Left lung (tissue), 10 donors: ENCODE data around the gene UBASH3B. TPM values are rescaled to one million over a fixed set of nuclear protein-coding genes. Genes with fewer than 3 reads are reported as not detected.

Experiments used
- ATAC-seq: fragments of 200-7000 bp; cut with Tn5 transposase; one replicate; pipeline ENCODE4 v1.9.1; 2020; ENCODE audit warnings: moderate library complexity
- DNase-seq, 4 donors: peaks; one replicate each; pipeline ENCODE4 v3.0.0-alpha.2; 2013 to 2020
- H3K27ac ChIP-seq, 2 donors: fragments of 200-600 bp; sonication (generic) in 1 of 2; one replicate each; pipeline versions ENCODE4 v1.5.0 to v1.8.0; 2020 to 2021
- H3K27me3 ChIP-seq, 2 donors: fragments of 200-600 bp; sonication (generic) in 1 of 2; one replicate each; pipeline versions ENCODE4 v1.5.0 to v1.8.0; 2020 to 2021
- H3K36me3 ChIP-seq, 2 donors: fragments of 200-600 bp; sonication (generic) in 1 of 2; one replicate each; pipeline versions ENCODE4 v1.5.0 to v1.8.0; 2020 to 2021
- H3K4me1 ChIP-seq, 2 donors: fragments of 200-600 bp; one replicate each; pipeline ENCODE4 v1.8.0; 2021
- H3K4me3 ChIP-seq, 2 donors: fragments of 200-600 bp; sonication (generic) in 1 of 2; one replicate each; pipeline versions ENCODE4 v1.5.0 to v1.8.0; 2020 to 2021; ENCODE audit warnings: mild to moderate bottlenecking in 1 of 2
- H3K9me3 ChIP-seq, 2 donors: fragments of 200-600 bp; sonication (generic) in 1 of 2; one replicate each; pipeline versions ENCODE4 v1.5.0 to v1.8.0; 2020 to 2021
- intact Hi-C, 2 donors: fragments of 100-400 bp; cut with DNase I; formaldehyde crosslinking; loops; one replicate each; pipeline versions ENCODE4 v1.11.2 to v1.14.2; 2022
- polyA plus RNA-seq, 6 donors: library from polyadenylated mRNA; unstranded; fragments of 120-200 nt; gene quantifications; one replicate each; pipeline ENCODE4 v1.2.1, GENCODE V29; 2013; ENCODE audit not compliant: insufficient read length in 6 of 6
- total RNA-seq, 2 donors: library from RNA; stranded (reverse); fragmentation: NEBNext Ultra II Directional; extraction: Animal tissue kit (Norgen Biotek cat#: 25700); gene quantifications; one replicate each; pipeline ENCODE4 v1.2.1, GENCODE V29; 2021
- TF ChIP-seq, protein P1 (sequence below), 2 donors: fragments of 200-600 bp; sonication (generic) in 1 of 2; IDR thresholded peaks; one replicate each; pipeline versions ENCODE4 v1.5.0 to v1.8.0; 2021; ENCODE audit warnings: antibody characterized with exemption in 2 of 2
- donor health status: DM: no; HTN: yes; CAD: no.
- donor health status: DM: no; HTN: no; CAD: no.

The UBASH3B gene
- total and polyA plus RNA-seq, 8 donors = 4.0 to 38.6 (median 5.7) TPM

DNA sequence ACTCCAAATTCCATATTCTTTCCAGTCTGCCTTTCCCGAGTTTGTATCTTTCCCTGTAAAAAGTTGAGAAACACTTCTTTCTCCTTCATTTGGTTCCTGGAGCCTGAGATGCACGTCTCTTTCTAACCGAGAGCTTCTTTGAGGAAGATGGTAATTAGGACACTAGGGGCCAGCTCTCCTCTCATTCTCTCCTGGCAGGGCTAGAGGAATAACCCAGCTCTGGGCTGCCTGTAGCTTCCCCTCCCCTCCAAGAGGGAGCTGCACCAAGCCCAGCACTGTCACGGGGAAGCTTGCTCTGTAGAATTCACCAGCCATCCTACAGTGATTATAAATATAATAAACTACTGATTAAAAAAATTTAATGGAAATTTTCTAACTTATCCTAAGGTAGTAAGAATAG is 26.9 kb downstream of the UBASH3B start:
- DNase-seq (no peak), ATAC-seq (no peak)
- H3K4me3 ChIP-seq = no peak overlapping the region
- H3K9me3 ChIP-seq = no peaks in the 10 kb centered on the region
- no peaks in the 10 kb centered on the region for H3K36me3 ChIP-seq
- no peaks in the 10 kb centered on the region for H3K4me1 ChIP-seq
- no peak overlapping the region for H3K27ac ChIP-seq
- TF ChIP-seq, protein P1, sequence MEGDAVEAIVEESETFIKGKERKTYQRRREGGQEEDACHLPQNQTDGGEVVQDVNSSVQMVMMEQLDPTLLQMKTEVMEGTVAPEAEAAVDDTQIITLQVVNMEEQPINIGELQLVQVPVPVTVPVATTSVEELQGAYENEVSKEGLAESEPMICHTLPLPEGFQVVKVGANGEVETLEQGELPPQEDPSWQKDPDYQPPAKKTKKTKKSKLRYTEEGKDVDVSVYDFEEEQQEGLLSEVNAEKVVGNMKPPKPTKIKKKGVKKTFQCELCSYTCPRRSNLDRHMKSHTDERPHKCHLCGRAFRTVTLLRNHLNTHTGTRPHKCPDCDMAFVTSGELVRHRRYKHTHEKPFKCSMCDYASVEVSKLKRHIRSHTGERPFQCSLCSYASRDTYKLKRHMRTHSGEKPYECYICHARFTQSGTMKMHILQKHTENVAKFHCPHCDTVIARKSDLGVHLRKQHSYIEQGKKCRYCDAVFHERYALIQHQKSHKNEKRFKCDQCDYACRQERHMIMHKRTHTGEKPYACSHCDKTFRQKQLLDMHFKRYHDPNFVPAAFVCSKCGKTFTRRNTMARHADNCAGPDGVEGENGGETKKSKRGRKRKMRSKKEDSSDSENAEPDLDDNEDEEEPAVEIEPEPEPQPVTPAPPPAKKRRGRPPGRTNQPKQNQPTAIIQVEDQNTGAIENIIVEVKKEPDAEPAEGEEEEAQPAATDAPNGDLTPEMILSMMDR (IDR thresholded peaks at IDR 0.05) = no peak
- intact Hi-C loops = no loop called here
- H3K27me3 ChIP-seq = no peaks in the 10 kb centered on the region

DNA sequence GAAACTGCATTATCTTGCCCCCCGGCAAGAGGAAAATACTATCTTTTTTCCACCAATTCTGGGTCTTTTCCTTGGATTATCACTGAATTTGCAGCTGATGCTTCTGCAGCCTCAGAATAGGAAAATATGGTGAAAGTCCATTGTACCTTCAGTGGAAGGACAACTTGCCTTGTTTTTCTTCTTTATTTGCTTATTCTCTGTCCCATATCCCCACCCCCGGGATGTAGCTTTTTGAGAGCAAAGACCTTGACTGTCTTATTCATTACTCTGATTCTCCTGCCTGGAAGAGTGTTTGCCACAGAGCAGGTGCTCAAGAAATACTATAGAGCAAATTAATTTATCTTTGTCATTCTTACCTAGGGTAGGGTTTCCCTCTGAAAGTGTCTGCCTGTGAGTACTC is 29.5 kb downstream of the UBASH3B start:
- H3K27me3 ChIP-seq = no peaks in the 10 kb centered on the region

DNA sequence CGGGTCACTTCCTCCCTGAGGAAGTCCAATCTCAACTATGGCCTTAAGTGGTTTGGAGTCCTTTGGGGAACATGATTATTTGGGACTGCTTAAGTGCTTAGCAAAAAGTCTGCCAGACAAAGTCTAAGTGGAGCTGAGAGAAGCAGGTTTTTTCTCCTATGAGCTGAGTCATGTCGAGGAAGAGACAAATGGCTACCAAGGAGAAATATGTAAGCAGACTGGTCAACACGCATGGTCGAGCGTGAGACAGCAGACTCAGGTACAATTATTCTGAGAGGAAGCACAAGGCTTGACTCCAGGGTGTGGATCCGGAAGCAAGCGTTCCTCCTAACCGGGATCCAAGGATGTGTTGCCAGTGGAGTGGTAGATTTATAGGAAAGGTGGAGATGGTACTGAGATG is 30.6 kb downstream of the UBASH3B start:
- Histone ChIP-seq H3K4me1 (peaks cover 0 to 22% of the 10 kb centered on the region in 2 donors), H3K9me3 (no peaks in the 10 kb centered on the region), H3K27ac (no peak overlapping the region), H3K4me3 (no peak overlapping the region), H3K36me3 (no peaks in the 10 kb centered on the region), H3K27me3 (no peaks in the 10 kb centered on the region)
- DNase-seq (no peak), ATAC-seq (peak; percentile 68)
- TF ChIP-seq, protein P1 (IDR thresholded peaks at IDR 0.05) = no peak
- intact Hi-C loops = no loop called here

More for the DNA sequence above, 29.5 kb downstream of the UBASH3B start:
- ATAC-seq (no peak), DNase-seq (no peak)
- intact Hi-C loops = no loop called here
- Histone ChIP-seq H3K4me3 (no peak overlapping the region), H3K9me3 (no peaks in the 10 kb centered on the region), H3K36me3 (no peaks in the 10 kb centered on the region), H3K4me1 (peaks cover 0 to 12% of the 10 kb centered on the region in 2 donors), H3K27ac (no peak overlapping the region)
- TF ChIP-seq, protein P1 (IDR thresholded peaks at IDR 0.05) = no peak

DNA sequence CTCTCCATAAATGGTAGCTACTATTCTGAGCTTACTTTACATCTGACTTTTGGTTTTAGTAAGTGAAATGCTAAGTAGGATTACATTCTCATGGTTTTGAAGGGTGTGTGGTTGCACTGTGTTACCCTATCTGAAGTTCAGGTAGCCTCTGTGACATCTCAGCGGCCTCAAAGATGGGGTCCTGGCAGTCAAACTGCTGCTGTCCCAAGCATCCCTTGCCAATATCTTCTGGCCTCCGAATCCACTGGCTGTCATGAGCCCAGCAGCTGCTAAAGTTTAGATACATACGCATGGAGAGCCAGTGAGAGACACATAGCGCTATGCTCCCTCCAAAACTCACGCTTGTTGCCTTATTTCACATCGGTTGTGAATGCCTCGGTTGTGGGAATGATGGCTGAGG is 34.9 kb downstream of the UBASH3B start:
- Histone ChIP-seq H3K4me3 (no peak overlapping the region), H3K27ac (peak overlapping the region; percentile 61 to 86), H3K27me3 (no peaks in the 10 kb centered on the region), H3K36me3 (no peaks in the 10 kb centered on the region), H3K9me3 (no peaks in the 10 kb centered on the region), H3K4me1 (peaks cover 5 to 40% of the 10 kb centered on the region in 2 donors)
- intact Hi-C loops = no loop called here
- TF ChIP-seq, protein P1 (IDR thresholded peaks at IDR 0.05) = no peak
- ATAC-seq (no peak), DNase-seq (peak in 1 of 4 donors; percentile 27)

DNA sequence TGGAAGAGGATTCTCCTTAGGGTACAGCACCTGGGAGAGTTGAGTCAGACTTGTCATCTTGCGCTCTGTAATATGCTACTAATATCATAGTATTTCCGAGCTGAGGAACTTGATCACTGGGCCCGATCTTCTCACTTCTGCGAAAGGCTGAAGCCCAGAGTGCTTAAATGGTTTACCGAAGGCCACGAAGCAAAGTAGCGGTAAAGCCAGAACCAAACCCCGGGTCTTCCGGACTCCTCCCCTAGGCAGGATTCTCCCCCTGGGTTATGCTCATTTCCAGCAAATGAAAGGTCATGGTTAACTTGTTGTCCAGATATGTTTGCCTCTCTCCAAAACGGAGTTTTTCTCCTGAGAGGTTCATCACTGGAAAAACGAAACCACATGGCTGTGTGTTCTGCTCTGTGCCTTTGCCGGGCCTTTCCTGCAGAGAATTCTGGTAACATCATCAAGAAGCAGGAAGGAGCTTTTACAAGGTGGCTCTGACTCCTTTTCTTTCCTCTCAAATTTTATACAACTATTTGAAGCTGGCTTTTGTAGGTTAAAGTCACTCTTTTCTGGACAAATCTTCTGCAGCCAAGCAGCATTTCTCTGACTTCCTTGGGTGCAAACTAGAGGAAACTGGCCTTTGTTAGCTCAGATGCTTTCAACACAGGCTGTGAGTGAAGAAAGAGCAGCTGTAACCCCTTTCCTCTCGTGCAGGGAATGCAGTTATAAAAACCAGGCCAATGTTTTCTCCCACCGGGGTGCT is 35.5 kb downstream of the UBASH3B start:
- DNase-seq (peak in 2 of 4 donors; percentile 59 to 77), ATAC-seq (peak; percentile 62)
- no peaks in the 10 kb centered on the region for H3K27me3 ChIP-seq
- intact Hi-C loops = no loop called here
- H3K4me1 ChIP-seq = peaks cover 5 to 44% of the 10 kb centered on the region in 2 donors
- H3K36me3 ChIP-seq = no peaks in the 10 kb centered on the region
- H3K9me3 ChIP-seq = no peaks in the 10 kb centered on the region
- H3K27ac ChIP-seq = peak overlapping the region; percentile 61 to 86
- TF ChIP-seq, protein P1 (IDR thresholded peaks at IDR 0.05) = no peak
- peak overlapping the region in 1 of 2 donors; percentile 4 for H3K4me3 ChIP-seq
